ENCODE results near the gene RAMP3. TPM values are rescaled to one million over a fixed set of nuclear protein-coding genes. Genes with fewer than 3 reads are reported as not detected.

The RAMP3 gene
- polyA plus RNA-seq (2011; rRNA removed) = not detected in 2 replicates
- polyA plus RNA-seq (2012; cell fraction: cytosol; rRNA removed) = not detected in 2 replicates
- polyA plus RNA-seq (2012; cell fraction: nucleus; rRNA removed) = not detected in 2 replicates
- polyA plus RNA-seq (2017; fragmentation: RNase III; extraction: RNeasy Plus Mini Kit Qiagen cat#74134 plus additional on column Dnase treatment) = not detected in 3 replicates
- not detected in 2 replicates for polyA minus RNA-seq (2011; rRNA and poly(A)+ RNA removed)

- TF ChIP-seq EHMT2 (IDR thresholded peaks at IDR 0.05; ENCODE audit: low read depth) (no peak), REST (IDR thresholded peaks at IDR 0.05) (no peak), BHLHE40 (IDR thresholded peaks at IDR 0.05; ENCODE audit: low read depth, low read length) (no peak), CHD2 (IDR thresholded peaks at IDR 0.05; ENCODE audit: low read length, partially characterized antibody) (no peak), FOSB (CRISPR knock-in tag; IDR thresholded peaks at IDR 0.05) (no peak), JUNB (IDR thresholded peaks at IDR 0.05) (no peak), KDM5A (IDR thresholded peaks at IDR 0.05) (no peak), JUN (IDR thresholded peaks at IDR 0.05) (no peak), HOXA7 (CRISPR knock-in tag; IDR thresholded peaks at IDR 0.05) (no peak), CHD4 (IDR thresholded peaks at IDR 0.05; ENCODE audit: borderline replicate concordance) (no peak), MYC (IDR thresholded peaks at IDR 0.05; ENCODE audit: borderline replicate concordance, low read length) (no peak), GATA3 (IDR thresholded peaks at IDR 0.05; ENCODE audit: borderline replicate concordance) (no peak), POLR2A (IDR thresholded peaks at IDR 0.05; ENCODE audit: low read length) (no peak), ZFP36 (IDR thresholded peaks at IDR 0.05; ENCODE audit: borderline replicate concordance, partially characterized antibody) (no peak), TP53 (CRISPR knock-in tag; IDR thresholded peaks at IDR 0.05) (no peak), EP300 (IDR thresholded peaks at IDR 0.05) (no peak), BCL3 (IDR thresholded peaks at IDR 0.05) (no peak), MAX (IDR thresholded peaks at IDR 0.05) (no peak), SMC3 (IDR thresholded peaks at IDR 0.05) (no peak), NFE2L2 (conservative IDR thresholded peaks at IDR 0.05; ENCODE audit: low read length) (no peak)
- Histone ChIP-seq H3K27ac (peak within 1 kb of the TSS in 1 of 2 experiments; percentile 31; a peak in 1 of 6 replicates), H3K9me3 (no peaks in the 10 kb centered on the region), H3K4me1 (0 out of 3 replicates have a peak, but pooled peaks cover 6% of the 10 kb centered on the region), H3K4me3 (0 out of 3 replicates have a peak within 1 kb of the TSS, but pooled peaks have one; percentile 20), H3K4me2 (peak within 1 kb of the TSS; percentile 61)
- WGBS (ENCODE audit: missing lambda C conversion rate) = 35% methylated on average over 7 of the region's 56 CpGs
- no peak for DNase-seq (ENCODE audit: low read depth in 1 of 2, low spot score in 1 of 2)
- POLR2A ChIA-PET = no interaction called here
- CTCF ChIA-PET = interaction anchor here (0.6 to 11.0 kb wide), 5 partner anchors 11 to 907 kb away, joined by 3 to 112 read pairs (median 4); no protein-coding TSS in a partner anchor
- no peak for FAIRE-seq
- ATAC-seq = no peak
Measured at GRCh38 chr7:45157653-45158401, at the start of gene RAMP3. Gene RAMP3 (plus strand): TSS chr7:45157791. CDS start chr7:45157829, 38 bp downstream.

DNA sequence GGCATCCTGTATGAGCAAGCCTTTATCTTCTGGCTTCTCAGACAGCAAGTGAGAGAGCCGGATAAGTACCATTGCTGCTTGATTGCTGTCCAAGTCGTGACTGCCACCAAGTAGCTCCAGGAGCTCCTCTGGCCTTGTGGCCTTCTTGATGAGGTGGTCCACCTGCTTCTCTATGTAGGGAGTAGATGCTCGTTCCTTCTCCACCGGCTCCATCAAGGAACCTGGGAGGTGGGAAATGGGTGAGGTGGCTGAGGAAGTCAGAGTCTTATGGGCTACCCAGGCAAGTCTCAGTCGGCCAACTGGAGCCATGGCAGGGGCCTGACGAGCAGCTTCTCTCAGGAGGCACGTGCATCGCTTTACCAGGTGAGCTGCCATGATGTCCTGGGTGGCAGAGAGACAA, 48.7 kb upstream of the RAMP3 start:
- Histone ChIP-seq H3K9me3 (no peaks in the 10 kb centered on the region), H3K4me1 (peaks cover 28% of the 10 kb centered on the region), H3K4me3 (no peak overlapping the region), H3K4me2 (peak overlapping the region; percentile 79), H3K27ac (no peak overlapping the region)
- POLR2A ChIA-PET = no interaction called here
- WGBS (ENCODE audit: missing lambda C conversion rate) = 88% methylated on average over 8 of the region's 8 CpGs
- CTCF ChIA-PET = no interaction called here
- no peak for TF ChIP-seq REST (IDR thresholded peaks at IDR 0.05)
- no peak for TF ChIP-seq FOSB (CRISPR knock-in tag; IDR thresholded peaks at IDR 0.05)
- no peak for TF ChIP-seq JUN (IDR thresholded peaks at IDR 0.05)
- TF ChIP-seq HOXB5 (CRISPR knock-in tag; IDR thresholded peaks at IDR 0.05) = no peak
- no peak for DNase-seq (ENCODE audit: low read depth in 1 of 2, low spot score in 1 of 2)
- no peak for ATAC-seq
- FAIRE-seq = no peak

All from A549 (cell line).